HEK293T (cell line): Measurements from ENCODE around the gene JMJD1C.

Experiments
- BHLHE40 ChIP-seq: fragments of 450-650 bp; IDR thresholded peaks from 2 replicates; pipeline ENCODE4 v1.6.1; 2016; ENCODE audit warnings: mild to moderate bottlenecking, moderate library complexity, borderline replicate concordance
- ELF4 ChIP-seq: fragments of 450-650 bp; IDR thresholded peaks from 2 replicates; pipeline ENCODE4 v1.6.1; 2017; ENCODE audit warnings: antibody characterized with exemption
- FOXA1 ChIP-seq: fragments of 450-650 bp; IDR thresholded peaks from 2 replicates; pipeline ENCODE4 v1.6.1; 2016; ENCODE audit warnings: mild to moderate bottlenecking
- FOXK2 ChIP-seq: fragments of 450-650 bp; IDR thresholded peaks from 2 replicates; pipeline ENCODE4 v1.6.1; 2016; ENCODE audit warnings: mild to moderate bottlenecking
- FOXM1 ChIP-seq: fragments of 450-650 bp; IDR thresholded peaks from 2 replicates; pipeline ENCODE4 v1.6.1; 2017; ENCODE audit warnings: mild to moderate bottlenecking, borderline replicate concordance
- NFRKB ChIP-seq: fragments of 450-650 bp; IDR thresholded peaks from 2 replicates; pipeline ENCODE4 v1.6.1; 2016; ENCODE audit warnings: mild to moderate bottlenecking, moderate library complexity
- SP1 ChIP-seq: fragments of 450-650 bp; IDR thresholded peaks from 2 replicates; pipeline ENCODE4 v1.6.1; 2017

- no peak for TF ChIP-seq BHLHE40
- no peak for TF ChIP-seq FOXK2
- TF ChIP-seq FOXM1 = no peak
- TF ChIP-seq NFRKB = no peak
- TF ChIP-seq SP1 = no peak
- TF ChIP-seq ELF4 = no peak
- TF ChIP-seq FOXA1 = no peak
These were observed 292.1 kb downstream of the JMJD1C start for GRCh38 chr10:63173468-63174232.
